Aorta (tissue), 5 donors: ENCODE data around the gene IRAK3. TPM values are rescaled to one million over a fixed set of nuclear protein-coding genes. Genes with fewer than 3 reads are reported as not detected.

Source experiments
- ATAC-seq: fragments of 200-7000 bp; cut with Tn5 transposase; one replicate; pipeline ENCODE4 v1.9.1; 2022; ENCODE audit warnings: moderate library complexity; ENCODE audit not compliant: low FRiP score
- DNase-seq, 2 donors: peaks; one replicate each; pipeline ENCODE4 v3.0.0-alpha.2; 2020
- H3K27ac ChIP-seq, 2 donors: one replicate each; pipeline ENCODE4 v1.5.1; 2013; ENCODE audit warnings: low read length in 2 of 2, mild to moderate bottlenecking in 2 of 2, moderate library complexity in 2 of 2, control low read depth in 1 of 2, inconsistent platforms in 1 of 2, low read depth in 1 of 2
- H3K27me3 ChIP-seq, 2 donors: one replicate each; pipeline ENCODE4 v1.6.1; 2013; ENCODE audit warnings: control low read depth in 1 of 2, low read length in 1 of 2, mild to moderate bottlenecking in 1 of 2, moderate library complexity in 1 of 2; ENCODE audit not compliant: insufficient read depth in 2 of 2, control insufficient read depth in 1 of 2
- H3K36me3 ChIP-seq, 2 donors: one replicate each; pipeline ENCODE4 v1.6.1; 2013; ENCODE audit warnings: control low read depth in 1 of 2, low read length in 1 of 2, mild to moderate bottlenecking in 1 of 2; ENCODE audit not compliant: insufficient read depth in 2 of 2, control insufficient read depth in 1 of 2
- H3K4me1 ChIP-seq, 2 donors: one replicate each; pipeline ENCODE4 v1.6.1; 2013; ENCODE audit warnings: low read length in 2 of 2, control low read depth in 1 of 2, mild to moderate bottlenecking in 1 of 2, moderate library complexity in 1 of 2; ENCODE audit not compliant: insufficient read depth in 2 of 2, control insufficient read depth in 1 of 2
- H3K4me3 ChIP-seq, 2 donors: one replicate each; pipeline ENCODE4 v1.5.1; 2013; ENCODE audit warnings: low read length in 2 of 2, control low read depth in 1 of 2, mild to moderate bottlenecking in 1 of 2
- H3K9me3 ChIP-seq: one replicate; pipeline ENCODE4 v1.6.1; 2013; ENCODE audit warnings: mild to moderate bottlenecking, low read length; ENCODE audit not compliant: control insufficient read depth
- WGBS, 2 donors: extraction: QIAGEN DNeasy Blood & Tissue Kit; methylation state at CpG; one replicate each; pipeline ENCODE4 v1.1.7; 2013; 5-methylcytosine and 5-hydroxymethylcytosine counted together
- intact Hi-C, 2 donors: fragments of 100-400 bp; cut with DNase I; formaldehyde crosslinking; loops; one replicate each; pipeline versions ENCODE4 v1.14.2 to v1.15.0; 2022
- long read RNA-seq, 2 donors: library from polyadenylated mRNA; unstranded; transcript quantifications; one replicate each; pipeline ENCODE4 v2.0.0, GENCODE V29; 2020 to 2021
- polyA plus RNA-seq, 2 donors: library from polyadenylated mRNA; stranded (reverse); fragments of 200-250 nt; gene quantifications; one replicate each; pipeline ENCODE4 v1.2.3, GENCODE V29; 2013
- total RNA-seq, 2 donors: library from RNA; stranded (reverse); fragmentation: NEBNext Ultra II Directional; extraction: Animal tissue kit (Norgen Biotek cat#: 25700); gene quantifications; one replicate each; pipeline ENCODE4 v1.2.1, GENCODE V29; 2021
- donor health status: healthy with polysubstance abuse.
- donor health status: Bipolar disorder and iron deficiency.
- donor health status: DM: no; HTN: no; CAD: no.
- donor health status: DM: no; HTN: no; CAD: no.
- donor health status: DM: yes; HTN: yes; CAD: no.

IRAK3 gene
- total RNA-seq (10 to 100 TPM; 29.7 to 32.2 TPM), polyA plus RNA-seq (1 to 10 TPM; 5.0 to 7.6 TPM)
- long read RNA-seq, donor 1, full-length matches to known transcripts, result 15 of 26 reads
- long read RNA-seq, donor 1, partial matches to known transcripts, result 0 of 26 reads
- long read RNA-seq, donor 1, other reads (novel, unspliced or antisense), result 11 of 26 reads
- long read RNA-seq, donor 2, full-length matches to known transcripts, result 2 of 9 reads
- long read RNA-seq, donor 2, partial matches to known transcripts, result 1 of 9 reads
- long read RNA-seq, donor 2, other reads (novel, unspliced or antisense), result 6 of 9 reads

GRCh38 chr12:66188584-66189485 is at the start of gene IRAK3:
TSS of gene IRAK3 (plus strand) at chr12:66189214. CDS start at chr12:66189300, 86 bp downstream.
- no peaks in the 10 kb centered on the region for H3K4me1 ChIP-seq
- H3K27ac ChIP-seq, result peak within 1 kb of the TSS; percentile 23 to 58
- H3K4me3 ChIP-seq, result peak within 1 kb of the TSS; percentile 68 to 85
- H3K36me3 ChIP-seq, result no peaks in the 10 kb centered on the region
- intact Hi-C loops, result loop anchor here in 1 of 2 donors (1.0 kb wide), 1 partner anchor 19 kb away; no protein-coding TSS in a partner anchor
- 17 to 20% methylated on average over 75 to 82 of the region's 82 CpGs for WGBS, 2 donors
- H3K9me3 ChIP-seq, result no peaks in the 10 kb centered on the region
- H3K27me3 ChIP-seq, result no peaks in the 10 kb centered on the region
- peak; percentile 96 for ATAC-seq
- DNase-seq, result peak; percentile 90 to 95

- 98 to 100% methylated on average over 2 of the region's 2 CpGs for WGBS, 2 donors
Measured at GRCh38 chr12:66139328-66139727, 49.7 kb upstream of the IRAK3 start.

GRCh38 chr12:66140731-66141130 is 48.3 kb upstream of the IRAK3 start:
- intact Hi-C loops, result loop anchor here in 1 of 2 donors (10.0 kb wide), 1 partner anchor 154 kb away; no protein-coding TSS in a partner anchor
- ATAC-seq (no peak), DNase-seq (no peak)
- no peak overlapping the region for H3K4me3 ChIP-seq
- H3K27me3 ChIP-seq, result no peaks in the 10 kb centered on the region
- H3K27ac ChIP-seq, result no peak overlapping the region
- H3K36me3 ChIP-seq, result peaks cover 7% of the 10 kb centered on the region in 2 donors
- H3K9me3 ChIP-seq, result peaks cover 2% of the 10 kb centered on the region
- no peaks in the 10 kb centered on the region for H3K4me1 ChIP-seq

More at GRCh38 chr12:66139328-66139727, 49.7 kb upstream of the IRAK3 start:
- Histone ChIP-seq H3K4me1 (no peaks in the 10 kb centered on the region), H3K4me3 (no peak overlapping the region), H3K9me3 (peaks cover 2% of the 10 kb centered on the region), H3K27ac (no peak overlapping the region), H3K27me3 (no peaks in the 10 kb centered on the region), H3K36me3 (peaks cover 7% of the 10 kb centered on the region in 2 donors)
- intact Hi-C loops, result no loop called here
- no peak for ATAC-seq
- no peak for DNase-seq

- peaks cover 2% of the 10 kb centered on the region for H3K9me3 ChIP-seq
- intact Hi-C loops, result loop anchor here in 1 of 2 donors (10.0 kb wide), 1 partner anchor 154 kb away; no protein-coding TSS in a partner anchor
- ATAC-seq, result no peak
- no peak overlapping the region for H3K27ac ChIP-seq
- H3K4me1 ChIP-seq, result no peaks in the 10 kb centered on the region
- WGBS, 2 donors, result 96 to 97% methylated on average over 2 of the region's 2 CpGs
- H3K36me3 ChIP-seq, result peaks cover 7% of the 10 kb centered on the region in 2 donors
- DNase-seq, result no peak
- H3K27me3 ChIP-seq, result no peaks in the 10 kb centered on the region
- H3K4me3 ChIP-seq, result no peak overlapping the region
Measured at GRCh38 chr12:66141299-66141698, 47.7 kb upstream of the IRAK3 start.

- intact Hi-C loops, result loop anchor here in 1 of 2 donors (10.0 kb wide), 1 partner anchor 152 kb away; no protein-coding TSS in a partner anchor
- DNase-seq (no peak), ATAC-seq (no peak)
- peaks cover 5 to 7% of the 10 kb centered on the region in 2 donors for H3K36me3 ChIP-seq
- H3K9me3 ChIP-seq, result peaks cover 2% of the 10 kb centered on the region
- H3K27ac ChIP-seq, result no peak overlapping the region
- no peaks in the 10 kb centered on the region for H3K27me3 ChIP-seq
- no peaks in the 10 kb centered on the region for H3K4me1 ChIP-seq
- H3K4me3 ChIP-seq, result no peak overlapping the region
Measured at GRCh38 chr12:66142826-66143225, 46.2 kb upstream of the IRAK3 start.

- peaks cover 2% of the 10 kb centered on the region for H3K9me3 ChIP-seq
- ATAC-seq (no peak), DNase-seq (no peak)
- no peaks in the 10 kb centered on the region for H3K27me3 ChIP-seq
- 92 to 97% methylated on average over 1 of the region's 1 CpG for WGBS, 2 donors
- no peaks in the 10 kb centered on the region for H3K4me1 ChIP-seq
- peaks cover 5 to 7% of the 10 kb centered on the region in 2 donors for H3K36me3 ChIP-seq
- H3K4me3 ChIP-seq, result no peak overlapping the region
- no peak overlapping the region for H3K27ac ChIP-seq
- intact Hi-C loops, result loop anchor here in 1 of 2 donors (10.0 kb wide), 1 partner anchor 151 kb away; no protein-coding TSS in a partner anchor
Measured at GRCh38 chr12:66143868-66144267, 45.1 kb upstream of the IRAK3 start.

GRCh38 chr12:66144791-66145754 is 43.9 kb upstream of the IRAK3 start:
- H3K27me3 ChIP-seq, result no peaks in the 10 kb centered on the region
- peaks cover 2% of the 10 kb centered on the region for H3K9me3 ChIP-seq
- H3K36me3 ChIP-seq, result peaks cover 5 to 7% of the 10 kb centered on the region in 2 donors
- DNase-seq, result no peak
- no peaks in the 10 kb centered on the region for H3K4me1 ChIP-seq
- H3K4me3 ChIP-seq, result no peak overlapping the region
- intact Hi-C loops, result loop anchor here in 1 of 2 donors (10.0 kb wide), 1 partner anchor 150 kb away; no protein-coding TSS in a partner anchor
- 50 to 51% methylated on average over 7 of the region's 7 CpGs for WGBS, 2 donors
- no peak overlapping the region for H3K27ac ChIP-seq
- peak; percentile 83 for ATAC-seq
